ENCODE measurements around the gene TUFT1. TPM values are rescaled to one million over a fixed set of nuclear protein-coding genes. Genes with fewer than 3 reads are reported as not detected.

TUFT1 gene, protein sequence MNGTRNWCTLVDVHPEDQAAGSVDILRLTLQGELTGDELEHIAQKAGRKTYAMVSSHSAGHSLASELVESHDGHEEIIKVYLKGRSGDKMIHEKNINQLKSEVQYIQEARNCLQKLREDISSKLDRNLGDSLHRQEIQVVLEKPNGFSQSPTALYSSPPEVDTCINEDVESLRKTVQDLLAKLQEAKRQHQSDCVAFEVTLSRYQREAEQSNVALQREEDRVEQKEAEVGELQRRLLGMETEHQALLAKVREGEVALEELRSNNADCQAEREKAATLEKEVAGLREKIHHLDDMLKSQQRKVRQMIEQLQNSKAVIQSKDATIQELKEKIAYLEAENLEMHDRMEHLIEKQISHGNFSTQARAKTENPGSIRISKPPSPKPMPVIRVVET
- total RNA-seq (2014; rRNA removed), result 7.8 and 7.9 TPM in 2 replicates
- 17.2 TPM for polyA plus RNA-seq (2012)

DNA sequence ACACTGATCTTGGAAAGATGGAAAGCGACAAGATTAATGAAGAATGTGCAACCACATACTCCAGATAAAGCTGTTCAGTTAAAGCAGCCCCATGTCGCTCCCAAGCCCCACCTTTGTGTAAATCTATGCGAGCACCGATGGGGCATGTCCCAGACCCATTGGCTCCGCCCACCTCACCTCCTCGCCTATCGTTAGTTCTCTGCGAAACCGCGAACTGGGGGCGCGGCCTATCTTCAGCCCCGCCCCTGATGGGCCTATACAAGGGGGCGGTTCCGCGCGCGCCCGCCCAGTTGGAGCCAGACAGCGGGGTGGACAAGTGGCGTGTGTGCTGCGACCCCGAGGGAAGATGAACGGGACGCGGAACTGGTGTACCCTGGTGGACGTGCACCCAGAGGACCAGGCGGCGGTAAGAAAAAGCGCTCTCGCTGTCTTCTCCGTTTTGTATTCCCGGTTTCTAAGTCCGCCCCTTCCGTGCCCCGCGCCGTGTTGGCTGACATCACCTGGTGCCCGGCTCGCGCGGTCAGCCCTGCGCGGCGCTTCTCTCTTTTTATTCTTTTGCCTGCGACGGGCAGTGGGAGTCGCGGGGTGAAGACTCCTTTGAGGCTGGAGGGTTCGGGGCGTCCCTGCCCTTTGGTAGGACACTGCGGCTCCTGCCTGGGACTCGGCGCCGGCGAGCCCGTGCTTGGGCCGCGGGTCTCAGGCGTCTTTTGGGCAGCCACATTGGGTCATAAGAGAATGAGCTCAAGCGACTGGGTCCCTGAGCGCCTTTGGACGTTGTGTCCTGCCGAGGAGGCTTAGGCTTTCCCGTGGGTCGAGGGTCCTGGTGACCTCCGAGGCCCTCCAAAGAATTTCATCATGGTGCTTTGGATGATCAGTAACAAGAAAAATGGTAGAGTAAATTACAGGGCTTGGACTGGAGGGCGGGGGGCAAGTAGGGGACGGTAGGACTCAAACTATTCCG is at the start of gene TUFT1:
TSS of gene TUFT1 (plus strand) at position 289 of the 961 bp plus-strand sequence. CDS start at position 347, 58 bp downstream.
- DNase-seq (ENCODE audit: low read depth), result peak; percentile 85

DNA sequence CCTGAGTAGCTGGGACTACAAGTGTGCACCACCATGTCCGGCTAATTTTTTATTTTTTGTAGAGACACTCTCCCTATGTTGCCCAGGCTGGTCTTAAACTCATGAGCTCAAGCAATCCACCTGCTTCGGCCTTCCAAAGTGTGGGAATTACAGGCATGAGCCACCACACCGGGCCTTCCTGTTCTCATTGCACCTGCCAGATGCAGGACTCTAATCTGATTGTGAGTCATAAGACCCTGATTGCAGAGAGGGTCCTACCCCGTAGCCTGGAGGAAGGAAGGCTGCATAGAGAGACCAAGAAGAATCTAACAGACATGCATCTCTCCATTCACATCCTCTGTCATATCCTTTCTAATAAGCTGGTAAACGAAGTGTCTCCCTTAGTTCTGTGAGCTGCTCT is 48.5 kb upstream of the TUFT1 start:
- no peak for DNase-seq (ENCODE audit: low read depth)

DNA sequence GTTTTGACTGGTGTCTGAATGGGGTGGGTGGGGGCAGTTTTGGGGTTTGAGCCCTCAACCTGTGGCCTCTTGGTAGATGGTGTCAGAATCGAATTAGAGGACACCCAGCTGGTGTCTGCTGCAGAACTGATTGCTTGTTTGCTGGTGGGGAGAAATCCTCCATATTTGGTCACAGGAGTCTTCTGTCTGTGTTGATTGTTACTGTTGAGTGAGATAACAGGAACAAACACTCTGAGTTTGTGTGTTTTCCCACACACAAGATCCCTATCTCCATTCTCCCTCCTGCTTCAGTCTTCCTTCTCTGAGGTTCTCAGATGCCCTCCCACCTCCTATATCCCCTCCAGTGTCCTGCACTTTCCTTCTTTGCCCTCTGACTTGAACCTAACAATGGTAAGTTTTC is 48.0 kb upstream of the TUFT1 start:
- DNase-seq (ENCODE audit: low read depth), result no peak

DNA sequence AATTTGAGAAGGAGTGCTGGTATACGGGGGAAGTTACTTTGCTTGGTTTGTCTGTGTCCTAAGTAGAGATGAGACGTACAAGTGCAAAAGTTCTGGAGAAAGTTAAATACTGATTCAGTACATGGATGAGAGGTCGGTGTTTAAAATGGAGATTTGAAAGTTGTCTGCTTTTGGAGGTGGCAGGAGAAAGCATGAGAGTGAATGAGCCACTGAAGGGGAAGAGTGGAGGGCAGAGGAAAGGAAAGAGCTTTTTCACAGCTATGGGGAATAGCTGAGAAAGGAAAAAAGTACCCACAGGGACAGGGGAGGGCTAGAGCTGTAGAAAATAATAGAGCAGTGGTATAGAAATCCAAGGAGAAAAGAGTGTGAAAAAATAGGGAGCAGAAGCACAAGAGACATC is 47.1 kb upstream of the TUFT1 start:
- DNase-seq (ENCODE audit: low read depth), result no peak

DNA sequence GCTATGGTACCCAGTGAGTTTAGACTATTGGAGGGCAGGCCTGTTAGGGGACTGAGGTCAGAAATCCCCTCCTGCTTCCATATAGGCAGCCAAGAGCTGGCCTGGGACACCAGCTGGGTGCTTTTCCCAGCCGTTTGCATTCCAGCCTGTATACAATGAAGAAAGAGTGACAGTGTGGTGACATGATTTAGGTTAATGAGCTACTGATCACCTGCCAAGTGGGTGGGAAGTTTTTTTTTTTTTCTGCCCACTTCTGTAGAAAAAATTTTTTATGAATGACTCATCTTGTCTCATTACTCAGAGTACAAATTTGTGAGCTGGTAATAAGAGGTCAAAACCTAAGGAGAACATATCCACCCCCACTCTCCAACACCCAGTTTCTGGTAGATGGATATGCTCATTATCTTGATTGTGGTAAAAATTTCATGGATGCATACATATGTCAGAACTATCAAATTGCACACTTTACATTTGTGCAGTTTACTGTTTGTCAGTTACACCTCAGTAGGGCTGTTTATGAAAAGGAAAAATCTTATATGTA is 45.3 kb upstream of the TUFT1 start:
- DNase-seq (ENCODE audit: low read depth), result peak; percentile 85

DNA sequence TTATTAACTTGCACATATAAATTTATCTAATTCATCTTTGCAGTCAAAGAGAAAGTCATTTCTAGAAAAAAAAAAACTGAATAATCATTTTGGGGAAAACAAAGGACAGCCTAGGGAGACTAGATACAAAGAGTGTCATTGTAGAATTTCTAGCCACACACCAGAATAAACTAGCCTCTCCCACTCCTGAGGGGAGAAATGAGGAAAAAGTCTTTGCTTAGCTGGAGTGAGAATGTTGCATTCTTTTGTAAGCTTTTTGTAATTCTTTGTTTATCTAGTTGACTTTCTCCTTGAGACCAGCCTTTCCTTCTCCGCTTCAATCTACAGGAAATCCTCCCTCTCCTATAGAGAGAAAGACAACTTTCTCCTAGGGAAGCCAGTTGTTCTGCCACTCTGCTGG is 44.8 kb upstream of the TUFT1 start:
- DNase-seq (ENCODE audit: low read depth), result no peak

DNA sequence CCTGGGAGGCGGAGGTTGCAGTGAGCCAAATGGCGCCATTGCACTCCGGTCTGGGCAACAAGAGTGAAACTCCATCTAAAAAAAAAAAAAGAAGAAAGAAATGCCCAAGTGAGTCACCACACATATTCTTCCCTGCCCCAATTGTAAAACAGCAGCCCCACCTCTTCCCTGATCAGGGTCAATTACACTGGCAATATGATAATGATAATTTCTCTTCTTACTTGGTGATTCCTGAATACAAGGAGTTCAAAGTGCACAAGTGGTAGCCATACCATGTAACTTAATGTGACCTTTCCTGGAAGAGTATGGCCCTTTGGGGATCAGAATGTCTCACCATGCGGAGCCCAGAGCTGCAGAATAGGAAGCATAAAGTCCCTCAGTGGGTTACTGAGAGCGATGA is 40.7 kb upstream of the TUFT1 start:
- DNase-seq (ENCODE audit: low read depth), result no peak

DNA sequence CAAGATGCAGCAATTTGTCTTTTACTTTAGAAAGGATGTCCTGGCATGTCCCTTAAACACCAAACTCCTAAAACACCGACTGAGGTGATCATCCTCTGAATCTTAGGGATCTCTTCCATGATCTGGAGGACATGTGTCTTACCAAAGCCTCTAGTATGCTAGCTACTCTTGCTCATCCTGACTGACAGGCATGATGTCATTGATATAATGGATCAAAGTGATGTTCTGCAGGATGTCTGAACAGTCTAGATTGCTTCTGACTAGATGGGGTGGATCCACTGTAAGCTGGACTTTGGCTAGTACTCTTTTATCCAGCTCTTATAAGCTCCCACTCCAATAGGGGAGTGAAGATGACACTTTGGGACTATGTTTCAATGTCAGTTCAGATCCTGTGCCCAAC is 40.2 kb upstream of the TUFT1 start:
- DNase-seq (ENCODE audit: low read depth), result no peak

DNA sequence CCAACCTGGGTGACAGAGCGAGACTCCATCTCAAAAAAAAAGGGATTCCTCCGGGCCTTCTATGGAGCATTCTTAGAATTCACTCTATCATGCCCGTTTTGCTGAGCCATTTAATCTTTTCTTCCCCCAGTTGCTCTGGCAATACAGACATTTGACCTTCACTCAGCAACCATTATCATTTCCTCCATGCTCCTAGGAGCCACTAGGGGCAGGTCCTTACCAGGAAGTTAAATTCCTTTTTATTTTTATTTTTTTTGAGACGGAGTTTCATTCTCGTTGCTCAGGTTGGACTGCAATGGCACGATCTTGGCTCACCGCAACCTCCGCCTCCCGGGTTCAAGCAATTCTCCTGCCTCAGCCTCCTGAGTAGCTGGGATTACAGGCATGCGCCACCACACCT is 38.6 kb upstream of the TUFT1 start:
- no peak for DNase-seq (ENCODE audit: low read depth)

DNA sequence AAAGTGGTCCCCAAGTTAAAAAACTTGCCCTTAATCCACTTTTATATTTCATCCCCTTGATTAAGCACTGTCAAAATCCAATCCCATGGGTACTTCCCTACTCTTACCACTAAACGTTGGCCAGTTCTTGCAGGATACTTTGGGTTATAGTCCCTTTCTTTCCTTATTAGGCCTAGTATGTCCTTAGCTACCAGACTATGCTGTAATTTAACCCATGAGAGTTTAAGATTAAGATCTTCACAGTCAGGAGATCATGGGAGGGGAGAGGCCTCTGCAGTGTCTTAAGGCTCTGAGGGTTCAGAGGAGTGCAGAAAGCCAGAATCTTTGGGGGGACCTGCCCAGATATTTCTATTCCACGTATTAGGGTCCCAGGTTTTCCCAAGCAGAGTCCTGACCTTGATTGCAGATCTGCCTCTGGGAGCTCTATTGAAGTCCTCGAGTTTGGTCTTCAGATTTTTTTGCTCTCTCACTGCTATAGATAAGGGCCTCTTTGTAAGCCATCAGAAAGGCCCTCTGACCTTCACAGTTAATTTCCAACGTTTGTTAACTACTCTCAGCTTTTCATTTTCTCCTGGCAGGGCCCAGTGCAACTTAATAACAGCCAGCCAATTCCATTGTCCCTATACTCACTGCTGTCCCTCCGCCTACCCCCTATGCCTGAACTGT is 37.9 kb upstream of the TUFT1 start:
- DNase-seq (ENCODE audit: low read depth), result no peak

DNA sequence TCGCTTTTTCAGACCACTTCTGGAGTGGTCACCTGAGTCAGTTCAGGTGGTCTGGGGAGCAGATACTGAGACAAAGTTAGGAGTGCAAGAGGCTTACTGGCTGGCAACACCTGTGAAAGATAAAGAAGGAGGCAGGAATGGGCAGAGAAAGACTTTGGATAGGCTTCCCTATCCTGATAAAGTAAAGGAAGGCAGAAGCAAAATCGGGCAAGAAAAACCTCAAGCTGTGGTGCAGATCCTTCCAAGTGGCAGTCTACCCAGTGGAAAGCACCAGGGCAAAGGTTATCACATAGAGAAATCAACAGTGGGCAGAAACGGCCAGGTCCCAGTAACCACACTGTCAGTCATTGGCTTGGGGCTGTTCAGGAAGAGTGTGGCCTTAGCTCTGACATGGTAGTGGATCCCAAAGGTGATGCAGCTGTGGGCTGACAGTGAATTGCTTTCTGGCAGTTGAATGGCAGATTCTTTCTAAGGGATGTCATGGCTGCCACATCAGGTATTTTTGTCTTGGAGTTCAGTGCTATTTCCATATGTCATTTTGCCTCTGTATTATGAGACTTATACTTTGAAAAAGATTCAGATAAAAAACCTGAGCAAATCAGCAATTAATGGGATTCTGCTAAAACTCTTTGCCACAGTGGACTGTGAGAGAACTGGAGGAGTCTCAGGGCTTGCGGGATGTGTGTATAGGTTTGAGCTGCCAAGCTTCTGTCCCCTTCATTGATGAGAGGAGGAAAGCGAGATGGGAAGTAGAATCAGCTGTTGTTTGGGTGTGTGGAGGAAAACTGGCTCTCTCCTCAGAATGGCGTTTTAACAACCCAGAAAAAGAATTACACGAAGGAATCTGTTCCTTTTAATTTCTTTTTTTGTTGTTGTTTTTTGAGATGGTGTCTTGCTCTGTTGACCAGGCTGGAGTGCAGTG is 37.0 kb upstream of the TUFT1 start:
- DNase-seq (ENCODE audit: low read depth), result no peak

DNA sequence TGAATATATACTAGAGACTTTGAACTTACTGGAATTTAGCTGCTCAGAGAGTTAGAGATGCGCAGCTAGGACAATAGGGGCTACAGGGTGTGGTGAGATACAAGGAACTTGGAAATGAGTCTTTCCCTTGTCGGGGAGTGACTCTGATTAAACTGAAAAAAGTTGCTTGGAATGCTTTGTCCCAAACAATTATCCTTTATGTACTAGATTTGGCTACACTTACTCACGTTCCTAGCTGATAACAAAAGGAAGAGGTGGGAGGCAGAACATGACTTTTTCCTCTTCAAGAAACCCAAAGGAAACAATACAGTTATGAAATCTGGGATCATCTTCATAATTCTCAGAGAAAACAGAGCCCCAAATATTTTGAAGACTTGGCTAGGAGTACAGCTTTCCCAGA is 35.9 kb upstream of the TUFT1 start:
- no peak for DNase-seq (ENCODE audit: low read depth)

DNA sequence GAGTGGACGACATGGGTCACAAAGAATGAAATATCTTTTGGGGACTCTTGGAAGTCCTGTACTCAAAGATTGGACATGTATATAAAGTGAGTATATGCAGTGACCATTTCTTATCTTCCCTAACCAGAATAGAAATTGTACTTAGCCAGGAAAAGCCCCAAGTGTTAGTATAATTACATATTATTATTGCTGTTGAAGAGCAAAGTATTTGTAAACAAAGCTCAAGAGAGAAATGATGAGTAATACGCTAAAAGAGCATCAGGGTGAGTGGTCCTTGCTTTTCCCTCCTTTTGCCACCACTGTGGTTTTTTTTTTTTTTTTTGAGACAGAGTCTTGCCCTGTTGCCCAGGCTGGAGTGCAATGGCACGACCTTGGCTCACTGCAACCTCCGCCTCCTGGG is 35.4 kb upstream of the TUFT1 start:
- no peak for DNase-seq (ENCODE audit: low read depth)

DNA sequence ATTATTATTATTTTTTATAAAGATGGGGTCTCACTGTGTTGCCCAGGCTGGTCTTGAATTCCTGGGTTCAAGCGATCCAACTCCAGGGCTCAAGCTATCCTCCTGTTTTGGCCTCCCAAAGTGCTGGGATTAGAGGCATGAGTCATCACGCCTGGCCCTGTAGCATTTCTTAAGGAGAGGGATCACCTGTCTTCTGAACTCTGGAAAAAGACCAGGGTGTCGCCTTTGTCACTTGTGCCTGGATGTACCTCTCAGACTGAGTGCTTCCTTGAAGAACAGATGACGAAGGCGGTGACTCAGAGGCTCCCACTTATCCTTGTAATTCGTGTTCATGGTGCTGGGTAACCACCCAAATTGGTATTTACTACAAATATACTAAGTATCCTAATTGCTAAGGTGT is 31.3 kb upstream of the TUFT1 start:
- peak; percentile 26 for DNase-seq (ENCODE audit: low read depth)

DNA sequence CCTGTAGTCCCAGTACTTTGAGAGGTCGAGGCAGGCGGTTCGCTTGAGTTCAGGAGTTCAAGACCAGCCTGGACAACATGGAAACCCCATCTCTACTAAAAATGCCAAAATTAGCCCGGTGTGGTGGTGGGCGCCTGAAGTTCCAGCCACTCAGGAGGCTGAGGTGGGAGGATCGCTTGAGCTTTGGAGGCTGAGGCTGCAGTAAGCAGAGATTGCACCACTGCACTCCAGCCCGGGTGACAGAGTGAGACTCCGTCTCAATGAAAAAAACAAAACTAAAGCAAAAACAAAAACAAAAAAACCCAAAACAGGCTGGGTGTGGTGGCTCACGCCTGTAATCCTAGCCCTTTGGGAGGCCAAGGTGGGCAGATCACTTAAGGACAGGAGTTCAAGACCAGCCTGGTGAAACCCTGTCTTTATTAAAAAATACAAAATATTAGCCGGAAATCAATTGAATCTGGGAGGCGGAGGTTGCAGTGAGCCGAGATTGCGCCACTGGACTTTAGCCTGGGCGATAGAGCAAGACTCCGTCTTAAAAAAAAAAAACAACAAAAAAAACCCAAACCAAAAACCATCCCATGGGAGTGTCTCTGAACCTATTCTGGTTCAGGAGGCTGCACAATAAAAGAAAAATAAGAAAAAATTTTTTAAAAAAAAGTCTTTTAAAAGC is 30.6 kb upstream of the TUFT1 start:
- no peak for DNase-seq (ENCODE audit: low read depth)

DNA sequence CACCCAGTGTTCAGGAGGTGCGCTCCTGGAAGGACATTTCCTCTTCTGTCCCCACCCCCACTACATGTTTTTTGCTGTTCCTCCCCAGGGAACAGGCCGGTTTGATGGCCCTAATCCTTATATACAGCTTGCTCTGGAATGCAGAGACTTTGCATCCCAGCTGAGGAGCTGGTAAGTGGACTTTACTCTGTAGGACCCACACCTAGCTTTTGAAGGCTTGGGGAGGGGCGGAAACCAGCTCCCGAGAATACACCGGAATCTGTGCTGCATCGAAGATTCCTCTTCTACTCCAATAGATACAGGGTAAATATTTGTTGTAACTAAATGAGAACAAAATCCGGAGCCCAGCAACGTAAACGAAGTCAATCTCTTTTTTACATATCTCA is 30.1 kb upstream of the TUFT1 start:
- no peak for DNase-seq (ENCODE audit: low read depth)

DNA sequence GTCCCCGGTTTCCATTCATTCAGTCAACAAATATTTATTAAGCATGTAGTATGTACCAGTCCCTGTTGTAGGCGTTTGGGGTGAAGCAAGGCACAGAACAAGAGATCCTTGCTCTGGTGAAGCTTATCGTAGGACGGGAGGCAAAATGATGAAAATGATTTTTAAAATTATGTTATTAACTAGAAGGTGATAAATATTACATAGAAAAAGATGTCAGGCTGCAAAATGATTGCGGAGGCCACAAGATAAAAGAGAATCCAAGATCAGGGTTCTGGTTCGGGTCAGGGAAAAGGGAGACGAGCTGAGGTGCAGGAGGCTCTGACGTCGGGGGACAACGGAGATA is 29.5 kb upstream of the TUFT1 start:
- no peak for DNase-seq (ENCODE audit: low read depth)

DNA sequence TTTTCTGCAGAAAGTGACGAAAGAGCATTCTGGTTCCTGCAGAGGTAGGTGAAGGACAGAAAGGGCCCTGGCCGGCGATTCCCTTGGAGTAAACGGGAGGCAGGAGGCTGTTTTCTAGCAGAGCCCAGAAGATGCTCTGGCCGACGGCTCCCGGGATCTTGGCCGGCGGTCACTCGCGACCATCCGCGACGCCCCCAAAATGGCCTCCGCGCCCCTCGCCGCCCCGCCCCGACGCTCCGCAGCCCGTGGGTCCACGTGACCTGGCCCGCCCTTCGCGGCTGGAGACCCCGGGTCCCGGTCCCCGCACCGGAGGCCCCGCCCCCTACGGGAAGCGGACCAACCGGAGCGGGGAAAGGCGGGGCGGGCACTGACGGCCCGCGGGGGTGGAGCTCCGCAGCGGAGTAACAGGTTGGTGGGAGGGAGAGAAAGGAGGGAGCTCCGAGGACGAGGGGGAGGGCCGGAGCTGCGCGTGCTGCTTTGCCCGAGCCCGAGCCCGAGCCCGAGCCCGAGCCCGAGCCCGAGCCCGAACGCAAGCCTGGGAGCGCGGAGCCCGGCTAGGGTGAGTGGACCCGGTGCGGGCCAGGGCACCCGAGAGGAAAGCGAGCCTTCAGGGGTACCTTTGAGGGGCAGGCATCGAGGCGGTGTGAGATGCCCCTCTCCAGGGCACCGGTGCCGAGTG is 29.0 kb upstream of the TUFT1 start, which contains the start of gene CGN:
TSS of gene CGN (plus strand) at position 431 of the 679 bp plus-strand sequence. CDS start 7,133 bp downstream, outside the sequence.
- DNase-seq (ENCODE audit: low read depth), result peak; percentile 44

DNA sequence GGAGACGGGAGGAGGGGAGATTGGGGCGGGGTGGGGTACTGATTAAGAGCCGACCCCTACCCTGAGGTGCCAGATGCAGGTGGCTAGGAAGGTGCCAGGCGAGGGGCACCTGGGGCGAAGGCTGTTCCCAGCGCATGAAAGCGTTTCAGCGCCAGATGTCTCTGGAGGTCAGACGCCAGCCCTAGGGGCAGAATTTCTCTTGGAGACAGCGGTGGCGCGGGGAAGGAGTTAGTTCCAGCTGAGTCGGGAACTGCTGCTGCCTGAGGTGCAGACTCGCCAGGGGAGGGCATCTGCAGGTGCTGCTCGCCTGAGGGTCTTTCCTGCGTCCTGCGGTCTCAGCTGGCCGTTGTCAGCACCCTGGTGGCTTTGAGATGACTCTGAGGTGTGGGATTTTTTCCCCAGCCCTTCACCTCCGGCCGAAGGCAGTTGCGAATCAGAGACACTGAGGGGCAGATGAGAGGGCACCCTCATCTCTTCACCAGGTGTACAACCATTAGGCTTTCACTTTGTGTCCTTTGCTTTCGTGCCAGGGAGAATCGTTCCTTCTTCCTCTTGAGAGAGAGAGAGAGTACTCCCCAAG is 28.4 kb upstream of the TUFT1 start:
- no peak for DNase-seq (ENCODE audit: low read depth)
